GM19023 (cell line): Measurements from ENCODE around the gene BCO1.

Source experiments
- ATAC-seq: cut with Tn5 transposase; IDR thresholded peaks from one replicate; pipeline ENCODE4 v1.9.1; 2021; ENCODE audit warnings: mild to moderate bottlenecking, moderate library complexity; ENCODE audit not compliant: unreplicated experiment

Gene BCO1

GRCh38 chr16:81315271-81316175, 77.0 kb downstream of the BCO1 start:
- ATAC-seq, result peak; percentile 27

- ATAC-seq, result no peak
These were observed 77.6 kb downstream of the BCO1 start for GRCh38 chr16:81316176-81316496.

- ATAC-seq, result no peak
These were observed 80.2 kb downstream of the BCO1 start for GRCh38 chr16:81318711-81319110.

- ATAC-seq, result no peak
These were observed 80.9 kb downstream of the BCO1 start for GRCh38 chr16:81319221-81319912.

- no peak for ATAC-seq
These were observed 82.5 kb downstream of the BCO1 start for GRCh38 chr16:81321039-81321438.

GRCh38 chr16:81321536-81321935, 83.0 kb downstream of the BCO1 start:
- no peak for ATAC-seq

- ATAC-seq, result no peak
These were observed 86.3 kb downstream of the BCO1 start for GRCh38 chr16:81324808-81325207.

GRCh38 chr16:81327011-81327410, 88.5 kb downstream of the BCO1 start:
- no peak for ATAC-seq

GRCh38 chr16:81327447-81328196, 89.1 kb downstream of the BCO1 start:
- ATAC-seq, result no peak

- ATAC-seq, result no peak
These were observed 91.5 kb downstream of the BCO1 start for GRCh38 chr16:81329947-81330346.

- ATAC-seq, result no peak
These were observed 94.9 kb downstream of the BCO1 start for GRCh38 chr16:81333356-81333755.

- ATAC-seq, result no peak
These were observed 97.2 kb downstream of the BCO1 start for GRCh38 chr16:81335669-81336068.

GRCh38 chr16:81337097-81337496, 98.6 kb downstream of the BCO1 start:
- ATAC-seq, result no peak
